GM12878 (cell line): Measurements from ENCODE around the gene PSMD14. TPM values are rescaled to one million over a fixed set of nuclear protein-coding genes. Genes with fewer than 3 reads are reported as not detected.

Experiments
- ATAC-seq: fragments of 200-7000 bp; cut with Tn5 transposase; 3 replicates; pipeline ENCODE4 v1.9.1; 2020; ENCODE audit warnings: mild to moderate bottlenecking, moderate library complexity
- BruUV-seq: library from RNA; stranded (reverse); fragments of 400-500 nt; replicated peaks from 2 replicates; lab custom pipeline; 2021; lab: Mats Ljungman, UMichigan
- CTCF ChIA-PET: fragments of 300-600 bp; sonication (Branson Sonifier 250); formaldehyde crosslinking; extraction: SDS; loops from one replicate; lab custom pipeline; 2021; ENCODE audit warnings: inconsistent platforms; lab: Yijun Ruan, JAX
- POLR2A ChIA-PET: fragments of 350-600 bp; formaldehyde crosslinking; extraction: SDS; loops from one replicate; lab custom pipeline; 2021; ENCODE audit warnings: inconsistent platforms; lab: Charles Lee
- RAD21 ChIA-PET: fragments of 300-600 bp; sonication (Branson Sonifier 250); formaldehyde crosslinking; loops from one replicate; lab custom pipeline; 2023; ENCODE audit warnings: antibody characterized with exemption; ENCODE audit not compliant: unreplicated experiment; lab: Charles Lee
- SMC1A ChIA-PET: fragments of 300-600 bp; sonication (Branson Sonifier 250); formaldehyde crosslinking; loops from one replicate; lab custom pipeline; 2023; ENCODE audit not compliant: unreplicated experiment, uncharacterized antibody; lab: Charles Lee
- DNase-seq: peaks from one replicate; pipeline ENCODE4 v3.0.0-alpha.2; 2011; ENCODE audit warnings: low read depth, low spot score
- FAIRE-seq: peaks from 3 replicates; lab custom pipeline; 2011; peaks lifted over from hg19 to GRCh38; lab: Jason Lieb, UNC
- H2AFZ ChIP-seq: 2 replicates; pipeline ENCODE4 v1.6.0; 2011; ENCODE audit warnings: low read depth, low read length, control low read depth; ENCODE audit not compliant: control insufficient read depth
- H3K27ac ChIP-seq: 2 replicates; pipeline ENCODE4 v1.5.1; 2011; ENCODE audit warnings: control low read depth; ENCODE audit not compliant: control insufficient read depth, insufficient read depth
- H3K27me3 ChIP-seq, 2 experiments: replicated peaks in 1 of 2; 2 replicates each; pipeline versions ENCODE4 v1.6.0 to v1.6.1; 2011; ENCODE audit warnings: low read length in 1 of 2; ENCODE audit not compliant: control insufficient read depth in 2 of 2, insufficient read depth in 2 of 2
- H3K36me3 ChIP-seq, 2 experiments: 2 replicates each; pipeline ENCODE4 v1.5.1; 2011; ENCODE audit warnings: low read length in 1 of 2; ENCODE audit not compliant: control insufficient read depth in 2 of 2, insufficient read depth in 2 of 2
- H3K4me1 ChIP-seq: 2 replicates; pipeline ENCODE4 v1.6.1; 2011; ENCODE audit warnings: mild to moderate bottlenecking, low read length, moderate library complexity, mixed read lengths; ENCODE audit not compliant: control insufficient read depth, insufficient read depth
- H3K4me2 ChIP-seq: 2 replicates; pipeline ENCODE4 v1.6.0; 2011; ENCODE audit warnings: control low read depth; ENCODE audit not compliant: control insufficient read depth, insufficient read depth
- H3K4me3 ChIP-seq: fragments of 200-600 bp; sonication (generic); 2 replicates; pipeline ENCODE4 v1.5.1; 2016
- H3K79me2 ChIP-seq: 2 replicates; pipeline ENCODE4 v1.6.0; 2011; ENCODE audit warnings: low read length; ENCODE audit not compliant: control insufficient read depth, insufficient read depth
- H3K9ac ChIP-seq: 2 replicates; pipeline ENCODE4 v1.8.0; 2011; ENCODE audit warnings: low read length, control low read depth, mixed read lengths; ENCODE audit not compliant: control insufficient read depth, insufficient read depth
- H3K9me3 ChIP-seq: replicated peaks from 3 replicates; pipeline ENCODE4 v1.5.1; 2011; ENCODE audit warnings: mild to moderate bottlenecking, low read length; ENCODE audit not compliant: control insufficient read depth, insufficient read depth
- H4K20me1 ChIP-seq: 2 replicates; pipeline ENCODE4 v1.6.0; 2011; ENCODE audit not compliant: control insufficient read depth, insufficient read depth
- EZH2 ChIP-seq: IDR thresholded peaks from 2 replicates; pipeline ENCODE4 v1.6.1; 2012; ENCODE audit warnings: low read depth, mild to moderate bottlenecking, control low read depth, inconsistent platforms, low read length, borderline replicate concordance; ENCODE audit not compliant: control insufficient read depth
- MXI1 ChIP-seq: fragments of 150-350 bp; IDR thresholded peaks from 2 replicates; pipeline ENCODE4 v1.6.1; 2011; ENCODE audit warnings: low read depth, mild to moderate bottlenecking, inconsistent platforms, low read length, improper control_type of control experiment
- NFYB ChIP-seq: IDR thresholded peaks from 2 replicates; pipeline ENCODE4 v1.6.1; 2011; ENCODE audit warnings: low read depth, mild to moderate bottlenecking, low read length, improper control_type of control experiment, moderate library complexity; ENCODE audit not compliant: insufficient read depth
- SMAD5 ChIP-seq: IDR thresholded peaks from 2 replicates; pipeline ENCODE4 v1.6.1; 2016; ENCODE audit warnings: antibody characterized with exemption, low read depth
- SUZ12 ChIP-seq: fragments of 200-600 bp; sonication (generic); IDR thresholded peaks from one replicate; pipeline ENCODE4 v1.6.1; 2018; ENCODE audit warnings: antibody characterized with exemption, mild to moderate bottlenecking; ENCODE audit not compliant: unreplicated experiment
- TAF1 ChIP-seq: IDR thresholded peaks from 2 replicates; pipeline ENCODE4 v1.6.1; 2011; ENCODE audit warnings: mild to moderate bottlenecking, low read depth, low read length, borderline replicate concordance
- ZNF24 ChIP-seq: fragments of 450-650 bp; IDR thresholded peaks from 2 replicates; pipeline ENCODE4 v1.6.1; 2017; ENCODE audit warnings: antibody characterized with exemption, mild to moderate bottlenecking
- WGBS: methylation state at CpG from one replicate; pipeline ENCODE4 v1.1.6; 2016; ENCODE audit warnings: low lambda C conversion rate; ENCODE audit not compliant: insufficient replicate concordance, insufficient coverage; ENCODE audit errors: missing lambda C conversion rate; 5-methylcytosine and 5-hydroxymethylcytosine counted together
- in situ Hi-C: fragments of 300-500 bp; cut with MboI; formaldehyde crosslinking; loops from 9 replicates; pipeline ENCODE4 v1.14.3; 2018; ENCODE audit warnings: mixed read lengths
- intact Hi-C: fragments of 100-400 bp; cut with micrococcal nuclease; formaldehyde crosslinking; loops from one replicate; pipeline ENCODE4 v1.14.2; 2022; ENCODE audit not compliant: unreplicated experiment
- polyA plus RNA-seq, 11 experiments: library from polyadenylated mRNA; depleted of rRNA in 4 of 11; unstranded in 6 of 11; stranded (reverse) in 5 of 11; fragments of >200 nt; fragmentation: Nextera tagmentation in 4 of 11; fragmentation: Illumina TruSeq in 1 of 11; extraction: Ambion mirVana in 4 of 11; extraction: Trizol in 1 of 11; gene quantifications; 1 replicate in 1 of 11; 2 replicates in 10 of 11; pipeline versions ENCODE4 v1.2.1 to v1.2.3, GENCODE V29; 2011 to 2016; ENCODE audit warnings: inconsistent platforms in 2 of 11, missing spikeins in 2 of 11, low read depth in 1 of 11
- total RNA-seq, 4 experiments: library from RNA; depleted of rRNA in 3 of 4; stranded (reverse); fragments of >200 nt in 3 of 4; fragmentation: Illumina TruSeq in 1 of 4; extraction: Trizol in 1 of 4; gene quantifications; 2 replicates each; pipeline versions ENCODE4 v1.2.1 to v1.2.3, GENCODE V29; 2013 to 2021

The PSMD14 gene
- total and polyA plus RNA-seq, 10 of the 15 experiments (the other 5 are each of a cell fraction or from before 2014, with no cell fraction given): 70.5 to 253 (median 127) TPM

DNA sequence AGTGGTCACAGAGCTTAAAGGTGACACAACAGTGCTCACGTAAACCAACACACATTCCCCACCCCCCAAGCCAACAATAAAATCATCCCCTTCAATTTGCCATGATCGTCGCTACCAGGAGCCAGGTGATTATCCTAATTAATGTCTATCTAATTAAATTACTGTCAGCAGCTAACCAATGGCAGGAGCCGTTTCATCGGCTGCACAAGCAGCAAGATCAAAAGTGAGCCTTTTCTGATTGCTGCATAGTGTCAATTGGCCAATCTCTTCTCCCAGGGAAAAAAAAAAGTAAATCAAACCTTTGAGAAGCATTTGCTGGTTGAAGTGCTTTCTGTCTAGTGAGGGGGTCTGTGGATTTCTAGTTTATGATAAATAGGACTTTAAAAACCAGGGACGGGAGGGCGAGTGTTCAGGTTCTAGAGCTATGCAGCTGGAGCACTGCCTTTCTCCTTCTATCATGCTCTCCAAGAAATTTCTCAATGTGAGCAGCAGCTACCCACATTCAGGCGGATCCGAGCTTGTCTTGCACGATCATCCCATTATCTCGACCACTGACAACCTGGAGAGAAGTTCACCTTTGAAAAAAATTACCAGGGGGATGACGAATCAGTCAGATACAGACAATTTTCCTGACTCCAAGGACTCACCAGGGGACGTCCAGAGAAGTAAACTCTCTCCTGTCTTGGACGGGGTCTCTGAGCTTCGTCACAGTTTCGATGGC, 107.9 kb downstream of the PSMD14 start, which contains the start of gene TBR1 (continued):
- TF ChIP-seq NFYB (no peak), SMAD5 (no peak), ZNF24 (no peak)
- TF ChIP-seq, all 136 proteins: peak for 0

DNA sequence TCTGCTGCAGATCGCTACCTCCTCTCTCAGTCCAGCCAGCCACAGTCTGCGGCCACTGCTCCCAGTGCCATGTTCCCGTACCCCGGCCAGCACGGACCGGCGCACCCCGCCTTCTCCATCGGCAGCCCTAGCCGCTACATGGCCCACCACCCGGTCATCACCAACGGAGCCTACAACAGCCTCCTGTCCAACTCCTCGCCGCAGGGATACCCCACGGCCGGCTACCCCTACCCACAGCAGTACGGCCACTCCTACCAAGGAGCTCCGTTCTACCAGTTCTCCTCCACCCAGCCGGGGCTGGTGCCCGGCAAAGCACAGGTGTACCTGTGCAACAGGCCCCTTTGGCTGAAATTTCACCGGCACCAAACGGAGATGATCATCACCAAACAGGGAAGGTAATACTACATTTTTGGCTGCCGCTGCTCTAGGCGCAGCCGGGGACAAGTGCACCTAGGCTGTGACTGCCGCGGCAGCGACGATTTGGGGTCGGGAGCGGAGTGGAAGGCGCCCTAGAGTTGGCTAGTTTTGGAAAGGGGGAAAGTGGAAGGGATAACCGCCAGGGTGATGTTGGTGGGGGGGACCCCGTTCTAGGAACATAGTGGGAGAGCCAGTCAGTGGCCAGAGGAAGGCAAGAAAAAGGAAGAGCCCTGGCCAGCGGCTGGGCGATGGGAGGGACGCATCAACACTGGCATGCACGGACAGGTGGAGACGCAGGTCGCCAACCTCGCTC, 108.6 kb downstream of the PSMD14 start:
- WGBS: 39% methylated on average over 41 of the region's 41 CpGs
- H3K4me1 ChIP-seq: peaks cover 5% of the 10 kb centered on the region; the same call in 1 of the 2 replicates
- H3K27ac ChIP-seq: no peak overlapping the region
- no peak overlapping the region for H3K4me3 ChIP-seq
- POLR2A ChIA-PET: no interaction called here
- BruUV-seq: no TSS peak
- ATAC-seq (peak; percentile 28), FAIRE-seq (no peak), DNase-seq (no peak)
- CTCF ChIA-PET: interaction anchor here (0.9 kb wide), 1 partner anchor 19 kb away, joined by 3 read pairs; no protein-coding TSS in a partner anchor
- H3K36me3 ChIP-seq: no peaks in the 10 kb centered on the region
- in situ Hi-C loops: no loop called here
- no peak overlapping the region for H3K9ac ChIP-seq
- peaks cover 23 to 44% of the 10 kb centered on the region in 2 experiments for H3K27me3 ChIP-seq
- intact Hi-C loops: no loop called here
- no peak for TF ChIP-seq TAF1
- no peak for TF ChIP-seq MXI1
- TF ChIP-seq SUZ12: peak; percentile 72
- TF ChIP-seq EZH2: peak; percentile 54; the same call in 1 of the 2 replicates
- peak overlapping the region; percentile 25; the same call in 1 of the 2 replicates for H3K4me2 ChIP-seq
- SMC1A ChIA-PET: no interaction called here
- RAD21 ChIA-PET: no interaction called here
- H3K79me2 ChIP-seq: no peaks in the 10 kb centered on the region
- no peaks in the 10 kb centered on the region for H4K20me1 ChIP-seq
- no peaks in the 10 kb centered on the region; the same call in 2 of the 3 replicates for H3K9me3 ChIP-seq
- H2AFZ ChIP-seq: no peak overlapping the region
